C1 segment of cervical spinal cord (tissue), 14 donors: ENCODE measurements around the gene LY6G6D.

Experiments used
- DNase-seq, 14 donors: peaks; one replicate each; lab custom pipeline; 2025; lab: John Stamatoyannopoulos, UW

LY6G6D gene

GRCh38 chr6:31715022-31715958 lies at the start of gene LY6G6D:
Gene LY6G6D, plus strand, starts transcription at chr6:31715348. Its CDS starts 8 bp downstream, at chr6:31715356.
- DNase-seq = no peak

- DNase-seq = peak; percentile 92 to 99 (median 98)
Measured at GRCh38 chr6:31665501-31666336, 49.4 kb upstream of the LY6G6D start, which contains the start of gene CSNK2B. Gene CSNK2B, plus strand, starts transcription at chr6:31666080. Its CDS starts 752 bp downstream, at chr6:31666832.

- DNase-seq = no peak
Measured at GRCh38 chr6:31666337-31666965, 48.7 kb upstream of the LY6G6D start.

GRCh38 chr6:31669676-31670075 lies 45.5 kb upstream of the LY6G6D start, which contains the start of gene LY6G5B:
Gene LY6G5B, plus strand, starts transcription at chr6:31669976. Its CDS starts 975 bp downstream, at chr6:31670951.
- no peak for DNase-seq

GRCh38 chr6:31676322-31676903 lies 38.7 kb upstream of the LY6G6D start:
- no peak for DNase-seq

- no peak for DNase-seq
Measured at GRCh38 chr6:31676904-31677303, 38.2 kb upstream of the LY6G6D start.

GRCh38 chr6:31677955-31678354 lies 37.2 kb upstream of the LY6G6D start:
- DNase-seq = no peak

GRCh38 chr6:31680226-31681134 lies 34.7 kb upstream of the LY6G6D start, which contains the start of gene LY6G5C:
Gene LY6G5C, minus strand, starts transcription at chr6:31681067. Its CDS starts 694 bp downstream, at chr6:31680373.
- DNase-seq = peak; percentile 6 to 77 (median 58)

GRCh38 chr6:31681135-31681671 lies 33.9 kb upstream of the LY6G6D start:
- DNase-seq = peak in 7 of 14 donors; percentile 13 to 59 (median 33)

- DNase-seq = no peak
Measured at GRCh38 chr6:31683591-31683990, 31.6 kb upstream of the LY6G6D start.

GRCh38 chr6:31686483-31686882 lies 28.7 kb upstream of the LY6G6D start:
- DNase-seq = no peak

GRCh38 chr6:31687321-31687720 lies 27.8 kb upstream of the LY6G6D start:
- no peak for DNase-seq

GRCh38 chr6:31687860-31688693 lies 27.1 kb upstream of the LY6G6D start:
- DNase-seq = no peak

- DNase-seq = no peak
Measured at GRCh38 chr6:31689249-31690110, 25.7 kb upstream of the LY6G6D start.

GRCh38 chr6:31690231-31691077 lies 24.7 kb upstream of the LY6G6D start:
- DNase-seq = peak in 3 of 14 donors; percentile 3 to 21 (median 8)

GRCh38 chr6:31691078-31691463 lies 24.1 kb upstream of the LY6G6D start:
- DNase-seq = no peak

GRCh38 chr6:31691564-31692108 lies 23.5 kb upstream of the LY6G6D start:
- no peak for DNase-seq
